Endothelial cell of umbilical vein (primary cell): ENCODE measurements around the gene AKAP1. TPM values are rescaled to one million over a fixed set of nuclear protein-coding genes. Genes with fewer than 3 reads are reported as not detected.

ENCODE experiments used
- BruUV-seq: library from RNA; stranded (reverse); fragments of 400-500 nt; replicated peaks from 2 replicates; lab custom pipeline; 2021; lab: Mats Ljungman, UMichigan
- CTCF ChIA-PET: fragments of 300-600, 350-600 bp; sonication (Branson Sonifier 250); formaldehyde crosslinking; loops from one replicate; lab custom pipeline; 2021; ENCODE audit warnings: antibody characterized with exemption, inconsistent platforms; lab: Charles Lee
- POLR2A ChIA-PET: fragments of 300-600, 350-600 bp; sonication (Branson Sonifier 250); formaldehyde crosslinking; loops from one replicate; lab custom pipeline; 2021; ENCODE audit warnings: antibody characterized with exemption, inconsistent platforms; lab: Charles Lee
- DNase-seq: peaks from one replicate; pipeline ENCODE4 v3.0.0-alpha.2; 2011; ENCODE audit warnings: low read depth, low spot score
- FAIRE-seq: peaks from 2 replicates; lab custom pipeline; 2011; peaks lifted over from hg19 to GRCh38; lab: Jason Lieb, UNC
- H2AFZ ChIP-seq: 2 replicates; pipeline ENCODE4 v1.6.0; 2012; ENCODE audit warnings: low read depth, low read length, control low read depth, inconsistent platforms
- H3K27ac ChIP-seq: 2 replicates; pipeline ENCODE4 v1.5.1; 2011; ENCODE audit warnings: low read depth, mild to moderate bottlenecking, control low read depth, low read length, moderate library complexity; ENCODE audit not compliant: insufficient read depth
- H3K27me3 ChIP-seq, 2 experiments: 2 replicates each; pipeline versions ENCODE4 v1.6.0 to v1.6.1; 2011; ENCODE audit warnings: low read length in 2 of 2, mixed read lengths in 1 of 2; ENCODE audit not compliant: control insufficient read depth in 2 of 2, insufficient read depth in 2 of 2
- H3K36me3 ChIP-seq, 2 experiments: 2 replicates in 1 of 2; 3 replicates in 1 of 2; pipeline ENCODE4 v1.5.1; 2011; ENCODE audit warnings: low read length in 2 of 2, mild to moderate bottlenecking in 1 of 2, moderate library complexity in 1 of 2; ENCODE audit not compliant: control insufficient read depth in 2 of 2, insufficient read depth in 2 of 2; ENCODE audit errors: extremely low read depth in 1 of 2
- H3K4me1 ChIP-seq: 3 replicates; pipeline ENCODE4 v1.5.1; 2011; ENCODE audit warnings: mild to moderate bottlenecking, low read length; ENCODE audit not compliant: control insufficient read depth, insufficient read depth; ENCODE audit errors: extremely low read depth
- H3K4me2 ChIP-seq: 2 replicates; pipeline ENCODE4 v1.6.1; 2011; ENCODE audit warnings: low read length, control low read depth, mixed read lengths; ENCODE audit not compliant: insufficient read depth
- H3K4me3 ChIP-seq, 3 experiments: fragments of 200-600 bp in 1 of 3; sonication (generic), shearing (Covaris generic) in 1 of 3; replicated peaks in 1 of 3; 2 replicates each; pipeline ENCODE4 v1.5.1; 2011 to 2016; ENCODE audit warnings: control low read depth in 3 of 3, low read length in 3 of 3, mild to moderate bottlenecking in 2 of 3, inconsistent platforms in 1 of 3, low read depth in 1 of 3, moderate library complexity in 1 of 3; ENCODE audit not compliant: insufficient read depth in 1 of 3
- H3K79me2 ChIP-seq: 2 replicates; pipeline ENCODE4 v1.6.0; 2012; ENCODE audit warnings: low read length, inconsistent platforms; ENCODE audit not compliant: control insufficient read depth, insufficient read depth
- H3K9ac ChIP-seq: replicated peaks from 2 replicates; pipeline ENCODE3; 2011; ENCODE audit warnings: low read length, control low read depth; ENCODE audit not compliant: insufficient read depth; ENCODE audit errors: extremely low read depth
- H3K9me1 ChIP-seq: replicated peaks from 3 replicates; pipeline ENCODE4 v1.6.0; 2011; ENCODE audit warnings: mild to moderate bottlenecking, low read length; ENCODE audit not compliant: control insufficient read depth, insufficient read depth; ENCODE audit errors: extremely low read depth
- H3K9me3 ChIP-seq: replicated peaks from 2 replicates; pipeline ENCODE4 v1.5.1; 2012; ENCODE audit warnings: low read length, inconsistent platforms; ENCODE audit not compliant: control insufficient read depth, insufficient read depth
- H4K20me1 ChIP-seq: replicated peaks from 2 replicates; pipeline ENCODE3; 2011; ENCODE audit warnings: mild to moderate bottlenecking, low read length; ENCODE audit not compliant: control insufficient read depth, insufficient read depth; ENCODE audit errors: extremely low read depth
- CTCF ChIP-seq, 2 donors: IDR thresholded peaks; 1 replicate in 1 of 2; 2 replicates in 1 of 2; pipeline ENCODE4 v1.5.1; 2011; ENCODE audit warnings: low read length in 2 of 2, mild to moderate bottlenecking in 2 of 2, moderate library complexity in 2 of 2, control low read depth in 1 of 2, inconsistent platforms in 1 of 2, low read depth in 1 of 2; ENCODE audit not compliant: insufficient read depth in 1 of 2; ENCODE audit errors: extremely low read depth in 1 of 2
- EZH2 ChIP-seq: IDR thresholded peaks from 2 replicates; pipeline ENCODE4 v1.6.1; 2012; ENCODE audit warnings: borderline replicate concordance, low read depth, mild to moderate bottlenecking, moderate library complexity, low read length, inconsistent platforms; ENCODE audit not compliant: severe bottlenecking
- FOS ChIP-seq: IDR thresholded peaks from 2 replicates; pipeline ENCODE4 v1.6.1; 2011; ENCODE audit warnings: mild to moderate bottlenecking, low read length, moderate library complexity, borderline replicate concordance; ENCODE audit not compliant: insufficient read depth
- GATA2 ChIP-seq: IDR thresholded peaks from 2 replicates; pipeline ENCODE4 v1.7.0; 2011; ENCODE audit warnings: low read depth, mild to moderate bottlenecking, moderate library complexity, mixed read lengths, low read length; ENCODE audit not compliant: insufficient read length, insufficient read depth
- JUN ChIP-seq: IDR thresholded peaks from 2 replicates; pipeline ENCODE4 v1.6.1; 2011; ENCODE audit warnings: borderline replicate concordance, low read depth; ENCODE audit not compliant: insufficient read length, insufficient read depth
- MAX ChIP-seq: IDR thresholded peaks from 2 replicates; pipeline ENCODE4 v1.6.1; 2011; ENCODE audit not compliant: insufficient read depth, insufficient read length
- MYC ChIP-seq: IDR thresholded peaks from one replicate; pipeline ENCODE4 v1.6.1; 2011; ENCODE audit warnings: mild to moderate bottlenecking, low read depth, low read length
- POLR2AphosphoS5 ChIP-seq: IDR thresholded peaks from 2 replicates; pipeline ENCODE4 v1.6.1; 2012; ENCODE audit warnings: low read depth, mild to moderate bottlenecking, control low read depth, low read length, moderate library complexity; ENCODE audit not compliant: insufficient read depth
- dilution Hi-C: fragments of 300-500 bp; cut with MboI; formaldehyde crosslinking; loops from one replicate; pipeline ENCODE4 v1.15.0; 2019; ENCODE audit warnings: low sequenced_read_pairs; ENCODE audit not compliant: extremely low pct_ligation_motif_present
- intact Hi-C: fragments of 100-400 bp; cut with micrococcal nuclease; formaldehyde crosslinking; loops from one replicate; pipeline ENCODE4 v1.10.0; 2022
- polyA plus RNA-seq, 4 experiments: library from polyadenylated mRNA; depleted of rRNA in 3 of 4; stranded (reverse) in 3 of 4; unstranded in 1 of 4; fragments of >200 nt; gene quantifications; 2 replicates each; pipeline versions ENCODE4 v1.2.1 to v1.2.3, GENCODE V29; 2011 to 2012; ENCODE audit warnings: missing spikeins in 1 of 4
- total RNA-seq: library from RNA; stranded (reverse); gene quantifications from 2 replicates; pipeline ENCODE4 v1.2.3, GENCODE V29; 2021

AKAP1 gene
- total and polyA plus RNA-seq, 2 donors (not counting 3 experiments of a cell fraction or from before 2014, with no cell fraction given), result 20.9 to 27.7 TPM

GRCh38 chr17:57104461-57105175, 19.6 kb downstream of the AKAP1 start:
- Histone ChIP-seq H4K20me1 (no peaks in the 10 kb centered on the region), H3K4me1 (no peaks in the 10 kb centered on the region), H3K36me3 (no peaks in the 10 kb centered on the region), H3K9me1 (no peaks in the 10 kb centered on the region), H3K9me3 (no peaks in the 10 kb centered on the region), H3K9ac (no peak overlapping the region), H3K4me2 (no peak overlapping the region), H3K27me3 (no peaks in the 10 kb centered on the region), H3K79me2 (peaks cover 4% of the 10 kb centered on the region), H3K4me3 (no peak overlapping the region), H2AFZ (no peak overlapping the region), H3K27ac (no peak overlapping the region)
- dilution Hi-C loops, result no loop called here
- ChIA-PET POLR2A (no interaction called here), CTCF (no interaction called here)
- no TSS peak for BruUV-seq
- intact Hi-C loops, result no loop called here
- TF ChIP-seq CTCF (IDR thresholded peaks at IDR 0.05; ENCODE audit: extremely low read depth in 1 of 2, insufficient read depth in 1 of 2, low read depth in 1 of 2, low read length in 2 of 2), result no peak
- TF ChIP-seq POLR2AphosphoS5, result no peak
- TF ChIP-seq EZH2, result no peak
- no peak for TF ChIP-seq FOS
- no peak for TF ChIP-seq JUN
- TF ChIP-seq MYC, result no peak
- no peak for TF ChIP-seq GATA2
- TF ChIP-seq MAX, result no peak
- FAIRE-seq (no peak), DNase-seq (no peak)
